Gastrocnemius medialis (tissue), 4 donors: ENCODE results near the gene RYR1. TPM values are rescaled to one million over a fixed set of nuclear protein-coding genes. Genes with fewer than 3 reads are reported as not detected.

Experiments used
- ATAC-seq, 2 donors: fragments of 150-250 bp; one replicate each; pipeline ENCODE4 v1.9.1; 2016
- DNase-seq, 2 donors: peaks; one replicate each; pipeline ENCODE4 v3.0.0-alpha.2; 2019
- H3K27ac ChIP-seq, 4 donors: fragments of 200-600 bp; sonication (generic); 1 replicate in 1 of 4; 2 replicates in 3 of 4; pipeline ENCODE4 v1.5.1; 2016 to 2018; ENCODE audit warnings: mild to moderate bottlenecking in 2 of 4, moderate library complexity in 1 of 4
- H3K27me3 ChIP-seq, 3 donors: fragments of 200-600 bp; sonication (generic) in 2 of 3; 1 replicate in 1 of 3; 2 replicates in 2 of 3; pipeline versions ENCODE4 v1.5.1 to v1.6.0; 2016 to 2019; ENCODE audit warnings: mild to moderate bottlenecking in 1 of 3, moderate library complexity in 1 of 3
- H3K36me3 ChIP-seq, 2 donors: fragments of 200-600 bp; sonication (generic) in 1 of 2; one replicate each; pipeline ENCODE4 v1.5.1; 2017 to 2018
- H3K4me1 ChIP-seq, 2 donors: fragments of 200-600 bp; sonication (generic) in 1 of 2; one replicate each; pipeline ENCODE4 v1.5.1; 2016 to 2017; ENCODE audit warnings: mild to moderate bottlenecking in 2 of 2
- H3K4me3 ChIP-seq, 4 donors: fragments of 200-600 bp; sonication (generic) in 3 of 4; 1 replicate in 1 of 4; 2 replicates in 3 of 4; pipeline ENCODE4 v1.5.1; 2016 to 2019; ENCODE audit warnings: mild to moderate bottlenecking in 2 of 4
- H3K9me3 ChIP-seq, 3 donors: fragments of 200-600 bp; sonication (generic) in 2 of 3; 1 replicate in 1 of 3; 2 replicates in 2 of 3; pipeline ENCODE4 v1.5.1; 2016 to 2019
- POLR2A ChIP-seq, 2 donors: fragments of 450-650 bp; IDR thresholded peaks; one replicate each; pipeline ENCODE4 v1.6.1; 2017; ENCODE audit warnings: antibody characterized with exemption in 2 of 2, mild to moderate bottlenecking in 2 of 2, moderate library complexity in 2 of 2
- in situ Hi-C, 4 donors: fragments of 200-750 bp; cut with MboI; loops; one replicate each; pipeline versions ENCODE4 v1.15.0 to v1.8.0; 2017; ENCODE audit warnings: low sequenced_read_pairs in 4 of 4
- intact Hi-C: fragments of 100-400 bp; cut with DNase I; formaldehyde crosslinking; loops from one replicate; pipeline ENCODE4 v1.15.1; 2023; ENCODE audit warnings: low total_unique reads
- total RNA-seq, 4 donors: library from RNA; depleted of rRNA; stranded (reverse); fragments of >200 nt; gene quantifications; one replicate each; pipeline versions ENCODE4 v1.1.0 to v1.2.3, GENCODE V29; 2016
- TF ChIP-seq, protein P1 (sequence below), 5 experiments: fragments of 450-650 bp in 3 of 5; fragments of 200-600 bp in 2 of 5; sonication (generic) in 2 of 5; IDR thresholded peaks in 4 of 5; conservative IDR thresholded peaks in 1 of 5; 1 replicate in 4 of 5; 2 replicates in 1 of 5; pipeline ENCODE4 v1.5.1; 2016 to 2019; ENCODE audit warnings: antibody characterized with exemption in 5 of 5, mild to moderate bottlenecking in 3 of 5, moderate library complexity in 3 of 5

RYR1 gene
- 100 to 1,000 TPM; 607 to 831 (median 724) TPM for total RNA-seq

DNA sequence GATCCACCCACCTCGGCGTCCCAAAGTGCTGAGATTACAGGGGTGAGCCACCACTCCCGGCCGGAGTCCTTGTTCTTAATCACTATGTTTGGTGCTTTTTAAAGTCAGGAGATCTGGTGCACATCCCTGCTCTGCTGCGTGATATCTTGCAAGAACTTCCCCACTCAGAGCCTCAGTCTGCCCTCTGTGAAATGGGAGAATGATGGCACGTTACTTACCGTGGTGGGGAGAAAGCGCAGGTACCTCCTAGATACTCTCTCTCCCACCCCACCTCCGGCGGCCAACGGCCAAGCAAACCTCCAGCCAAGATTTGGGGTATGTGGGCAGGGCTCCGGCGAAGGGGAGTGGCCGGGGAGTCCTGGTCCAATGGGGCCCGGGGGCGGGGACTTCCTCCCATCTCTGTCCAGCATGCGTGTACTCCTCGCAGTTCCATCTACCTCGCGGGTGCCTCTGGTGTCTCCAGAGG lies at the start of gene RYR1:
RYR1 (plus strand) TSS at position 424 of the 466 bp plus-strand sequence. CDS start 139 bp downstream, outside the sequence.
- H3K27me3 ChIP-seq: no peaks in the 10 kb centered on the region
- DNase-seq: peak; percentile 92 to 96
- no peaks in the 10 kb centered on the region for H3K36me3 ChIP-seq
- H3K27ac ChIP-seq: peak within 1 kb of the TSS; percentile 98 to 100 (median 98)
- no peaks in the 10 kb centered on the region for H3K9me3 ChIP-seq
- peak within 1 kb of the TSS; percentile 69 to 94 (median 86) for H3K4me3 ChIP-seq
- peak; percentile 63 to 66 for ATAC-seq
- intact Hi-C loops (loop anchor here (10.0 kb wide), 1 partner anchor 402 kb away; the partner anchor contains the start of gene ECH1), in situ Hi-C loops (no loop called here)
- peak; percentile 67 to 73 for TF ChIP-seq POLR2A (IDR thresholded peaks at IDR 0.05)
- TF ChIP-seq, protein P1, sequence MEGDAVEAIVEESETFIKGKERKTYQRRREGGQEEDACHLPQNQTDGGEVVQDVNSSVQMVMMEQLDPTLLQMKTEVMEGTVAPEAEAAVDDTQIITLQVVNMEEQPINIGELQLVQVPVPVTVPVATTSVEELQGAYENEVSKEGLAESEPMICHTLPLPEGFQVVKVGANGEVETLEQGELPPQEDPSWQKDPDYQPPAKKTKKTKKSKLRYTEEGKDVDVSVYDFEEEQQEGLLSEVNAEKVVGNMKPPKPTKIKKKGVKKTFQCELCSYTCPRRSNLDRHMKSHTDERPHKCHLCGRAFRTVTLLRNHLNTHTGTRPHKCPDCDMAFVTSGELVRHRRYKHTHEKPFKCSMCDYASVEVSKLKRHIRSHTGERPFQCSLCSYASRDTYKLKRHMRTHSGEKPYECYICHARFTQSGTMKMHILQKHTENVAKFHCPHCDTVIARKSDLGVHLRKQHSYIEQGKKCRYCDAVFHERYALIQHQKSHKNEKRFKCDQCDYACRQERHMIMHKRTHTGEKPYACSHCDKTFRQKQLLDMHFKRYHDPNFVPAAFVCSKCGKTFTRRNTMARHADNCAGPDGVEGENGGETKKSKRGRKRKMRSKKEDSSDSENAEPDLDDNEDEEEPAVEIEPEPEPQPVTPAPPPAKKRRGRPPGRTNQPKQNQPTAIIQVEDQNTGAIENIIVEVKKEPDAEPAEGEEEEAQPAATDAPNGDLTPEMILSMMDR (IDR thresholded peaks at IDR 0.05 in 4 of 5, conservative IDR thresholded peaks at IDR 0.05 in 1 of 5): no peak
- H3K4me1 ChIP-seq: peaks cover 43 to 46% of the 10 kb centered on the region in 2 donors

DNA sequence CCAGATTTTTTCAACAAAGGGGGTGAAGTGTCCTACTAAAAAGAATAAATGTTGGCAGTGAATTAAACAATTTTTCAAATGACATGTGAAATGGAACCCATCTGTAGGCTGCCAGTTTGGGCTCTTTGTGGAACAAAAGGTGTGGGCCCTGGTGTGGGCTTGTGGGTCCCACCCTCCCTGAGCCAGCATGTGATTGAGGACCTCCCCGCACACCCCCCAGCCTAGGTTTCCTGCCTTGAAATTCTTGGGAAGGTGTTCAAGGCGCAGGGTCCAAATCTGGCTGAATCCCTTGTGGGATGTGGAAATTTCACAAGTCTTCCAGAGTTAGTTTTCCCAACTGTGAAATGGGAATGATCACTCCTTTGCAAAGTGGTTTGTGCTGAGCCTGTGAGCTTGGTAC lies 49.7 kb upstream of the RYR1 start:
- H3K27ac ChIP-seq: no peak overlapping the region
- peaks cover 6 to 18% of the 10 kb centered on the region in 2 donors for H3K4me1 ChIP-seq
- H3K27me3 ChIP-seq: peaks cover 0 to 8% (median 2%) of the 10 kb centered on the region in 3 donors
- TF ChIP-seq, protein P1 (IDR thresholded peaks at IDR 0.05 in 4 of 5, conservative IDR thresholded peaks at IDR 0.05 in 1 of 5): no peak
- TF ChIP-seq POLR2A (IDR thresholded peaks at IDR 0.05): no peak
- H3K36me3 ChIP-seq: peaks cover 14 to 65% of the 10 kb centered on the region in 2 donors
- ATAC-seq: no peak
- no peak for DNase-seq
- in situ Hi-C loops (loop anchor here in 1 of 4 donors (25.0 kb wide), 1 partner anchor 454 kb away; the partner anchor contains the start of genes ECH1 and HNRNPL), intact Hi-C loops (loop anchor here (10.0 kb wide), 1 partner anchor 331 kb away; no protein-coding TSS in a partner anchor)
- H3K4me3 ChIP-seq: no peak overlapping the region
- H3K9me3 ChIP-seq: no peaks in the 10 kb centered on the region

DNA sequence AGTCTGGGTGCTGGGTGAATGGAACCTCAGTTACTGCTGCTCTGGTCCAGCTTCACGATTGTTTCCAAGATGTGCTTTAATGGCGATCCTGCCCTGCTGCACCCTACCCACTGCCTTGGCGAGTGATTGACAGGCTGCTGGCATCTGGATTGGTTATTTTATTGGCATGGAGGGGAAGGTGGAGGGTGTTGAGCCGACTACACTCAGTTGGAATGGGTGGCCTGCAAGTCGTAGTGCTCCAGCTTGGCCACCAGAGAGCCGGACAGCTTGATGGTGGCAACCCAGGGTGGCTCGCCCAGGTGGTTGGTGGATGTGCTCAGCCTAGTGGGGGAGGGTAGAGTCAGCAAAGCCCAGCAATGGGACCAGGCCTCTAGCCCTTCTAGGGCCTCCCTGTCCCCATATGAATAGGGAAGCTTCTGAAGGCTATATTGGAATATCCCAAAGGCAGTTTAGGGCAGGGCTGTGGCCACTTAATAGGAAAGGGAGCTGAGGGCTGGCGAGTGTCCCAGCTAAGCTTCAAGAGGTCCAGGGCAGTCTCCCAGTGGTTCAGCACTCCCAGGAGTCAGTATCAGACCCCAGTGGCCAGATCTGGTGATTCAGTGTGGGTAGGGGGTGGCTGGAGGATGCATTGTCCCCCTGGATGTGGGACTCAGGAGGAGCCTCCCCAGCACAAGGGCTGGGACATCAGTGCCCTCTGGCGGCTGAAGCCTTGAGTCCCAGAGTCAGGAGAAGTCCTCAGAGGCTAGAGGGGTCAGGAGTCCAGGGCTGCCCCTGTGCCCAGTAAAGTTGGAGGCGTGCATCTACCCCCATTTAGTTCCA lies 49.1 kb upstream of the RYR1 start:
- Histone ChIP-seq H3K27ac (no peak overlapping the region), H3K9me3 (no peaks in the 10 kb centered on the region), H3K36me3 (peaks cover 14 to 59% of the 10 kb centered on the region in 2 donors), H3K4me1 (peaks cover 6 to 22% of the 10 kb centered on the region in 2 donors), H3K27me3 (peaks cover 0 to 12% (median 5%) of the 10 kb centered on the region in 3 donors), H3K4me3 (no peak overlapping the region)
- TF ChIP-seq, protein P1 (IDR thresholded peaks at IDR 0.05 in 4 of 5, conservative IDR thresholded peaks at IDR 0.05 in 1 of 5): no peak
- TF ChIP-seq POLR2A (IDR thresholded peaks at IDR 0.05): no peak
- in situ Hi-C loops: loop anchor here in 1 of 4 donors (25.0 kb wide), 1 partner anchor 453 kb away; the partner anchor contains the start of genes ECH1 and HNRNPL
- DNase-seq (no peak), ATAC-seq (no peak)
- intact Hi-C loops: loop anchor here (10.0 kb wide), 1 partner anchor 330 kb away; no protein-coding TSS in a partner anchor

DNA sequence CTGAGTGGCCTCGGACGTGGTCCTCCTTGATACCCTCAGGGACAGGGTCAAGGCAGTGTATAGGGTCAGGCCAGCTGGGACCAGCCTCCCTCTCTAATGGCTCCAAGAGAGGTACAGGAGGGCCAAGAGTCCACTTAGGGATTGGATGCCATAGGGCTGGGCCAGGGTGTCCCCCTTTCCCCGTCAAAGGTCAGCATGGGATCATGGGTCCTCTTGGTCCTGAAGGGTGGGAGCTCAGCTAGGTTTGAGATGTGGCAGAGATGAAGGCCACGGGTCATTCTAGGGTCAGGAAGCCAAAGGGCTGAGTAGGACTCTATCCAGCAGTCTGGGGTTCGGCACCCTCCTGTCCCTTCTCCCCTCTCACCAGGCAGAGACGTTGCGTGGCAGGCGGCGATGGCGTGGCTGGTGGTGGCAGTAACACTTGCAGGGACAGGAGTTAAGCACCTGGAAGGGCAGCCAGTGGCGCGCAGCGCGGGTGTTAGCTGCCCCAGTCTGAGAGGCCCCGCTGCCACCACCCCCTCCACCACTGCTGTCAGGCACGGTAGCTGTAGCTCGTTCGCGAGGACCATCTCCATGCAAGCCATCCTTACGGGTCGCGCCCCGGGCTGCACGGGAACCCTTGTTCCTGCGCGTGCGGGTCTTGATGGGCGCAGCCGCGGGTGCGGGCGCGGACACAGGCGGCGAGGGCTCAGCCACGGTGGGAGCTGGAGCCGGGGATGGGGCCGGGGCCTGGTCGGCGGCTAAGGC lies 48.3 kb upstream of the RYR1 start:
- Histone ChIP-seq H3K4me3 (no peak overlapping the region), H3K27me3 (peaks cover 0 to 12% (median 5%) of the 10 kb centered on the region in 3 donors), H3K4me1 (peaks cover 6 to 22% of the 10 kb centered on the region in 2 donors), H3K36me3 (peaks cover 14 to 51% of the 10 kb centered on the region in 2 donors), H3K27ac (no peak overlapping the region), H3K9me3 (no peaks in the 10 kb centered on the region)
- TF ChIP-seq, protein P1 (IDR thresholded peaks at IDR 0.05 in 4 of 5, conservative IDR thresholded peaks at IDR 0.05 in 1 of 5): no peak
- TF ChIP-seq POLR2A (IDR thresholded peaks at IDR 0.05): no peak
- in situ Hi-C loops: loop anchor here in 1 of 4 donors (25.0 kb wide), 1 partner anchor 452 kb away; the partner anchor contains the start of genes ECH1 and HNRNPL
- intact Hi-C loops: loop anchor here (10.0 kb wide), 1 partner anchor 330 kb away; no protein-coding TSS in a partner anchor
- DNase-seq: no peak
- no peak for ATAC-seq
